ENCODE measurements around the gene FAM241B.

The FAM241B gene

GRCh38 chr10:69668721-69669120 lies 38.7 kb downstream of the FAM241B start:
- no peak for DNase-seq

GRCh38 chr10:69669409-69669808 lies 39.4 kb downstream of the FAM241B start:
- no peak for DNase-seq

GRCh38 chr10:69673521-69673920 lies 43.5 kb downstream of the FAM241B start:
- DNase-seq: no peak

- no peak for DNase-seq
Observed at GRCh38 chr10:69674786-69675185, 44.7 kb downstream of the FAM241B start.

- no peak for DNase-seq
Observed at GRCh38 chr10:69676301-69676700, 46.3 kb downstream of the FAM241B start.

GRCh38 chr10:69677985-69678654 lies 48.1 kb downstream of the FAM241B start:
- no peak for DNase-seq

- no peak for DNase-seq
Observed at GRCh38 chr10:69679736-69680135, 49.7 kb downstream of the FAM241B start.

GRCh38 chr10:69680610-69681009 lies 50.6 kb downstream of the FAM241B start:
- no peak for DNase-seq

- DNase-seq: no peak
Observed at GRCh38 chr10:69681436-69681835, 51.4 kb downstream of the FAM241B start.

- no peak for DNase-seq
Observed at GRCh38 chr10:69682955-69683474, 53.0 kb downstream of the FAM241B start.
